Endothelial cell of umbilical vein (primary cell): ENCODE data around the gene FILIP1L. TPM values are rescaled to one million over a fixed set of nuclear protein-coding genes. Genes with fewer than 3 reads are reported as not detected.

ENCODE experiments used
- BruUV-seq: library from RNA; stranded (reverse); fragments of 400-500 nt; replicated peaks from 2 replicates; lab custom pipeline; 2021; lab: Mats Ljungman, UMichigan
- CTCF ChIA-PET: fragments of 300-600, 350-600 bp; sonication (Branson Sonifier 250); formaldehyde crosslinking; loops from one replicate; lab custom pipeline; 2021; ENCODE audit warnings: antibody characterized with exemption, inconsistent platforms; lab: Charles Lee
- POLR2A ChIA-PET: fragments of 300-600, 350-600 bp; sonication (Branson Sonifier 250); formaldehyde crosslinking; loops from one replicate; lab custom pipeline; 2021; ENCODE audit warnings: antibody characterized with exemption, inconsistent platforms; lab: Charles Lee
- DNase-seq: peaks from one replicate; pipeline ENCODE4 v3.0.0-alpha.2; 2011; ENCODE audit warnings: low read depth, low spot score
- FAIRE-seq: peaks from 2 replicates; lab custom pipeline; 2011; peaks lifted over from hg19 to GRCh38; lab: Jason Lieb, UNC
- H2AFZ ChIP-seq: 2 replicates; pipeline ENCODE4 v1.6.0; 2012; ENCODE audit warnings: low read depth, low read length, control low read depth, inconsistent platforms
- H3K27ac ChIP-seq: 2 replicates; pipeline ENCODE4 v1.5.1; 2011; ENCODE audit warnings: low read depth, mild to moderate bottlenecking, control low read depth, low read length, moderate library complexity; ENCODE audit not compliant: insufficient read depth
- H3K27me3 ChIP-seq, 2 experiments: 2 replicates each; pipeline versions ENCODE4 v1.6.0 to v1.6.1; 2011; ENCODE audit warnings: low read length in 2 of 2, mixed read lengths in 1 of 2; ENCODE audit not compliant: control insufficient read depth in 2 of 2, insufficient read depth in 2 of 2
- H3K36me3 ChIP-seq, 2 experiments: 2 replicates in 1 of 2; 3 replicates in 1 of 2; pipeline ENCODE4 v1.5.1; 2011; ENCODE audit warnings: low read length in 2 of 2, mild to moderate bottlenecking in 1 of 2, moderate library complexity in 1 of 2; ENCODE audit not compliant: control insufficient read depth in 2 of 2, insufficient read depth in 2 of 2; ENCODE audit errors: extremely low read depth in 1 of 2
- H3K4me1 ChIP-seq: 3 replicates; pipeline ENCODE4 v1.5.1; 2011; ENCODE audit warnings: mild to moderate bottlenecking, low read length; ENCODE audit not compliant: control insufficient read depth, insufficient read depth; ENCODE audit errors: extremely low read depth
- H3K4me2 ChIP-seq: 2 replicates; pipeline ENCODE4 v1.6.1; 2011; ENCODE audit warnings: low read length, control low read depth, mixed read lengths; ENCODE audit not compliant: insufficient read depth
- H3K4me3 ChIP-seq, 3 experiments: fragments of 200-600 bp in 1 of 3; sonication (generic), shearing (Covaris generic) in 1 of 3; replicated peaks in 1 of 3; 2 replicates each; pipeline ENCODE4 v1.5.1; 2011 to 2016; ENCODE audit warnings: control low read depth in 3 of 3, low read length in 3 of 3, mild to moderate bottlenecking in 2 of 3, inconsistent platforms in 1 of 3, low read depth in 1 of 3, moderate library complexity in 1 of 3; ENCODE audit not compliant: insufficient read depth in 1 of 3
- H3K79me2 ChIP-seq: 2 replicates; pipeline ENCODE4 v1.6.0; 2012; ENCODE audit warnings: low read length, inconsistent platforms; ENCODE audit not compliant: control insufficient read depth, insufficient read depth
- H3K9ac ChIP-seq: replicated peaks from 2 replicates; pipeline ENCODE3; 2011; ENCODE audit warnings: low read length, control low read depth; ENCODE audit not compliant: insufficient read depth; ENCODE audit errors: extremely low read depth
- H3K9me1 ChIP-seq: replicated peaks from 3 replicates; pipeline ENCODE4 v1.6.0; 2011; ENCODE audit warnings: mild to moderate bottlenecking, low read length; ENCODE audit not compliant: control insufficient read depth, insufficient read depth; ENCODE audit errors: extremely low read depth
- H3K9me3 ChIP-seq: replicated peaks from 2 replicates; pipeline ENCODE4 v1.5.1; 2012; ENCODE audit warnings: low read length, inconsistent platforms; ENCODE audit not compliant: control insufficient read depth, insufficient read depth
- H4K20me1 ChIP-seq: replicated peaks from 2 replicates; pipeline ENCODE3; 2011; ENCODE audit warnings: mild to moderate bottlenecking, low read length; ENCODE audit not compliant: control insufficient read depth, insufficient read depth; ENCODE audit errors: extremely low read depth
- EZH2 ChIP-seq: IDR thresholded peaks from 2 replicates; pipeline ENCODE4 v1.6.1; 2012; ENCODE audit warnings: borderline replicate concordance, low read depth, mild to moderate bottlenecking, moderate library complexity, low read length, inconsistent platforms; ENCODE audit not compliant: severe bottlenecking
- FOS ChIP-seq: IDR thresholded peaks from 2 replicates; pipeline ENCODE4 v1.6.1; 2011; ENCODE audit warnings: mild to moderate bottlenecking, low read length, moderate library complexity, borderline replicate concordance; ENCODE audit not compliant: insufficient read depth
- GATA2 ChIP-seq: IDR thresholded peaks from 2 replicates; pipeline ENCODE4 v1.7.0; 2011; ENCODE audit warnings: low read depth, mild to moderate bottlenecking, moderate library complexity, mixed read lengths, low read length; ENCODE audit not compliant: insufficient read length, insufficient read depth
- JUN ChIP-seq: IDR thresholded peaks from 2 replicates; pipeline ENCODE4 v1.6.1; 2011; ENCODE audit warnings: borderline replicate concordance, low read depth; ENCODE audit not compliant: insufficient read length, insufficient read depth
- MYC ChIP-seq: IDR thresholded peaks from one replicate; pipeline ENCODE4 v1.6.1; 2011; ENCODE audit warnings: mild to moderate bottlenecking, low read depth, low read length
- POLR2A ChIP-seq: IDR thresholded peaks from 2 replicates; pipeline ENCODE4 v1.6.1; 2012; ENCODE audit warnings: low read depth, mild to moderate bottlenecking, control low read depth, low read length
- POLR2AphosphoS5 ChIP-seq: IDR thresholded peaks from 2 replicates; pipeline ENCODE4 v1.6.1; 2012; ENCODE audit warnings: low read depth, mild to moderate bottlenecking, control low read depth, low read length, moderate library complexity; ENCODE audit not compliant: insufficient read depth
- dilution Hi-C: fragments of 300-500 bp; cut with MboI; formaldehyde crosslinking; loops from one replicate; pipeline ENCODE4 v1.15.0; 2019; ENCODE audit warnings: low sequenced_read_pairs; ENCODE audit not compliant: extremely low pct_ligation_motif_present
- intact Hi-C: fragments of 100-400 bp; cut with micrococcal nuclease; formaldehyde crosslinking; loops from one replicate; pipeline ENCODE4 v1.10.0; 2022
- polyA plus RNA-seq, 4 experiments: library from polyadenylated mRNA; depleted of rRNA in 3 of 4; stranded (reverse) in 3 of 4; unstranded in 1 of 4; fragments of >200 nt; gene quantifications; 2 replicates each; pipeline versions ENCODE4 v1.2.1 to v1.2.3, GENCODE V29; 2011 to 2012; ENCODE audit warnings: missing spikeins in 1 of 4
- total RNA-seq: library from RNA; stranded (reverse); gene quantifications from 2 replicates; pipeline ENCODE4 v1.2.3, GENCODE V29; 2021
- TF ChIP-seq, protein P1 (sequence below): IDR thresholded peaks from 2 replicates; pipeline ENCODE4 v1.6.1; 2011; ENCODE audit not compliant: insufficient read depth, insufficient read length
- TF ChIP-seq, protein P2 (sequence below), 2 donors: IDR thresholded peaks; 1 replicate in 1 of 2; 2 replicates in 1 of 2; pipeline ENCODE4 v1.5.1; 2011; ENCODE audit warnings: low read length in 2 of 2, mild to moderate bottlenecking in 2 of 2, moderate library complexity in 2 of 2, control low read depth in 1 of 2, inconsistent platforms in 1 of 2, low read depth in 1 of 2; ENCODE audit not compliant: insufficient read depth in 1 of 2; ENCODE audit errors: extremely low read depth in 1 of 2

The FILIP1L gene
- total and polyA plus RNA-seq, 2 donors (not counting 3 experiments of a cell fraction or from before 2014, with no cell fraction given) = 26.0 to 29.9 TPM

DNA sequence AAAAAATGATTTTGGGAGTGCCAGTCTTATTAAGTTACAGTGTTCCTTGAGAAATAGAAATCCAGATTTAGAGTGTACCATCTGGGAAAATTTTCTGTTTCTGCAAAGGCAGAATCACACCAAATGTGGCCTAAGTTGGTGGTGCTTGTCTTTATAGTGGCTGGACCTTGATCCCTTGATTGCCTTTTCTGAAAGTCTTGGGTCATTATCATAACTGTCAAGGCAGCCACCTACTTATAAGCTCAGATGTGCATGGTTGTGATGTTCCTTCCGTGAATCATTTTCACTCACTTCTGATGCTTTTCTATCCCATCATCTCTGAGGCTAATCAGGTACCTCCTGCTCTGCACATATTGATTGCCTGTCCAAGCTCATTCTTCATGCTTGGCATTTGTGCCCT lies 276.6 kb downstream of the FILIP1L start:
- no peak overlapping the region for H3K4me3 ChIP-seq
- no TSS peak for BruUV-seq
- no peak overlapping the region for H3K4me2 ChIP-seq
- H3K4me1 ChIP-seq = peaks cover 23% of the 10 kb centered on the region
- intact Hi-C loops (no loop called here), dilution Hi-C loops (no loop called here)
- H2AFZ ChIP-seq = no peak overlapping the region
- H3K27me3 ChIP-seq = no peaks in the 10 kb centered on the region
- no peaks in the 10 kb centered on the region for H3K9me3 ChIP-seq
- TF ChIP-seq GATA2 (no peak), EZH2 (no peak), JUN (no peak), POLR2A (no peak), POLR2AphosphoS5 (no peak), MYC (no peak), FOS (no peak)
- TF ChIP-seq, protein P1, sequence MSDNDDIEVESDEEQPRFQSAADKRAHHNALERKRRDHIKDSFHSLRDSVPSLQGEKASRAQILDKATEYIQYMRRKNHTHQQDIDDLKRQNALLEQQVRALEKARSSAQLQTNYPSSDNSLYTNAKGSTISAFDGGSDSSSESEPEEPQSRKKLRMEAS = no peak
- TF ChIP-seq, protein P2, sequence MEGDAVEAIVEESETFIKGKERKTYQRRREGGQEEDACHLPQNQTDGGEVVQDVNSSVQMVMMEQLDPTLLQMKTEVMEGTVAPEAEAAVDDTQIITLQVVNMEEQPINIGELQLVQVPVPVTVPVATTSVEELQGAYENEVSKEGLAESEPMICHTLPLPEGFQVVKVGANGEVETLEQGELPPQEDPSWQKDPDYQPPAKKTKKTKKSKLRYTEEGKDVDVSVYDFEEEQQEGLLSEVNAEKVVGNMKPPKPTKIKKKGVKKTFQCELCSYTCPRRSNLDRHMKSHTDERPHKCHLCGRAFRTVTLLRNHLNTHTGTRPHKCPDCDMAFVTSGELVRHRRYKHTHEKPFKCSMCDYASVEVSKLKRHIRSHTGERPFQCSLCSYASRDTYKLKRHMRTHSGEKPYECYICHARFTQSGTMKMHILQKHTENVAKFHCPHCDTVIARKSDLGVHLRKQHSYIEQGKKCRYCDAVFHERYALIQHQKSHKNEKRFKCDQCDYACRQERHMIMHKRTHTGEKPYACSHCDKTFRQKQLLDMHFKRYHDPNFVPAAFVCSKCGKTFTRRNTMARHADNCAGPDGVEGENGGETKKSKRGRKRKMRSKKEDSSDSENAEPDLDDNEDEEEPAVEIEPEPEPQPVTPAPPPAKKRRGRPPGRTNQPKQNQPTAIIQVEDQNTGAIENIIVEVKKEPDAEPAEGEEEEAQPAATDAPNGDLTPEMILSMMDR (IDR thresholded peaks at IDR 0.05; ENCODE audit: extremely low read depth in 1 of 2, insufficient read depth in 1 of 2, low read depth in 1 of 2, low read length in 2 of 2) = no peak
- H4K20me1 ChIP-seq = no peaks in the 10 kb centered on the region
- POLR2A ChIA-PET = no interaction called here
- no peak for DNase-seq
- H3K36me3 ChIP-seq = no peaks in the 10 kb centered on the region
- no peaks in the 10 kb centered on the region for H3K9me1 ChIP-seq
- H3K9ac ChIP-seq = no peak overlapping the region
- H3K27ac ChIP-seq = no peak overlapping the region
- CTCF ChIA-PET = interaction anchor here (1.0 to 1.4 kb wide), 2 partner anchors 231 to 416 kb away, joined by 5 read pairs; no protein-coding TSS in a partner anchor
- H3K79me2 ChIP-seq = peaks cover 33% of the 10 kb centered on the region
- no peak for FAIRE-seq
